Neural progenitor cell (in vitro differentiated cells): Measurements from ENCODE around the gene NAA10.

ENCODE experiments used
- CTCF ChIP-seq: fragments of 200-600 bp; sonication (generic); IDR thresholded peaks from 2 replicates; pipeline ENCODE4 v1.5.1; 2017; ENCODE audit warnings: antibody characterized with exemption, mild to moderate bottlenecking
- EZH2 ChIP-seq: fragments of 200-600 bp; sonication (generic); IDR thresholded peaks from 2 replicates; pipeline ENCODE4 v1.6.1; 2017; ENCODE audit warnings: antibody characterized with exemption, mild to moderate bottlenecking, moderate library complexity

- TF ChIP-seq EZH2 = no peak
- no peak for TF ChIP-seq CTCF
Measured at GRCh38 chrX:153968255-153968654, 33.4 kb upstream of the NAA10 start.
